Suppressor macrophage (primary cell): ENCODE results near the gene MICALL1.

Experiments used
- DNase-seq, 4 experiments: peaks; one replicate each; pipeline ENCODE4 v3.0.0-alpha.2; 2020 to 2022

The MICALL1 gene

GRCh38 chr22:37906364-37907008 lies 389 bp downstream of the MICALL1 start:
- DNase-seq: peak; percentile 19 to 70 (median 46)

GRCh38 chr22:37907036-37907954 lies 1.2 kb downstream of the MICALL1 start:
- DNase-seq: peak in 3 of 4 experiments; percentile 19 to 41 (median 20)

GRCh38 chr22:37909766-37910165 lies 3.7 kb downstream of the MICALL1 start:
- DNase-seq: no peak

- no peak for DNase-seq
Measured at GRCh38 chr22:37910890-37911672, 5.0 kb downstream of the MICALL1 start.

GRCh38 chr22:37911697-37912096 lies 5.6 kb downstream of the MICALL1 start:
- DNase-seq: no peak

- DNase-seq: no peak
Measured at GRCh38 chr22:37912171-37912570, 6.1 kb downstream of the MICALL1 start.

- peak in 1 of 4 experiments; percentile 14 for DNase-seq
Measured at GRCh38 chr22:37913233-37913721, 7.2 kb downstream of the MICALL1 start.

GRCh38 chr22:37916311-37916710 lies 10.2 kb downstream of the MICALL1 start:
- no peak for DNase-seq

- no peak for DNase-seq
Measured at GRCh38 chr22:37917874-37918548, 11.9 kb downstream of the MICALL1 start.

- DNase-seq: no peak
Measured at GRCh38 chr22:37918580-37919270, 12.6 kb downstream of the MICALL1 start.

GRCh38 chr22:37920126-37920525 lies 14.0 kb downstream of the MICALL1 start:
- peak; percentile 26 to 54 (median 46) for DNase-seq

- DNase-seq: no peak
Measured at GRCh38 chr22:37922191-37922590, 16.1 kb downstream of the MICALL1 start.

GRCh38 chr22:37923927-37924326 lies 17.8 kb downstream of the MICALL1 start:
- no peak for DNase-seq

- no peak for DNase-seq
Measured at GRCh38 chr22:37924386-37925065, 18.4 kb downstream of the MICALL1 start.

- no peak for DNase-seq
Measured at GRCh38 chr22:37925330-37925729, 19.2 kb downstream of the MICALL1 start.

- DNase-seq: no peak
Measured at GRCh38 chr22:37925767-37926166, 19.7 kb downstream of the MICALL1 start.

GRCh38 chr22:37926358-37926757 lies 20.3 kb downstream of the MICALL1 start:
- DNase-seq: no peak

- no peak for DNase-seq
Measured at GRCh38 chr22:37926771-37927636, 20.9 kb downstream of the MICALL1 start.

GRCh38 chr22:37927637-37927936 lies 21.5 kb downstream of the MICALL1 start:
- DNase-seq: no peak

- no peak for DNase-seq
Measured at GRCh38 chr22:37929390-37929789, 23.3 kb downstream of the MICALL1 start.
